GM18867 (cell line): Measurements from ENCODE around the gene SLC44A1.
A peak's percentile ranks its signal among the peaks of the same experiment; 100 is the strongest.

ENCODE experiments used
- ATAC-seq: cut with Tn5 transposase; IDR thresholded peaks from one replicate; pipeline ENCODE4 v1.9.1; 2021; ENCODE audit warnings: mild to moderate bottlenecking, moderate library complexity; ENCODE audit not compliant: unreplicated experiment

SLC44A1 gene

DNA sequence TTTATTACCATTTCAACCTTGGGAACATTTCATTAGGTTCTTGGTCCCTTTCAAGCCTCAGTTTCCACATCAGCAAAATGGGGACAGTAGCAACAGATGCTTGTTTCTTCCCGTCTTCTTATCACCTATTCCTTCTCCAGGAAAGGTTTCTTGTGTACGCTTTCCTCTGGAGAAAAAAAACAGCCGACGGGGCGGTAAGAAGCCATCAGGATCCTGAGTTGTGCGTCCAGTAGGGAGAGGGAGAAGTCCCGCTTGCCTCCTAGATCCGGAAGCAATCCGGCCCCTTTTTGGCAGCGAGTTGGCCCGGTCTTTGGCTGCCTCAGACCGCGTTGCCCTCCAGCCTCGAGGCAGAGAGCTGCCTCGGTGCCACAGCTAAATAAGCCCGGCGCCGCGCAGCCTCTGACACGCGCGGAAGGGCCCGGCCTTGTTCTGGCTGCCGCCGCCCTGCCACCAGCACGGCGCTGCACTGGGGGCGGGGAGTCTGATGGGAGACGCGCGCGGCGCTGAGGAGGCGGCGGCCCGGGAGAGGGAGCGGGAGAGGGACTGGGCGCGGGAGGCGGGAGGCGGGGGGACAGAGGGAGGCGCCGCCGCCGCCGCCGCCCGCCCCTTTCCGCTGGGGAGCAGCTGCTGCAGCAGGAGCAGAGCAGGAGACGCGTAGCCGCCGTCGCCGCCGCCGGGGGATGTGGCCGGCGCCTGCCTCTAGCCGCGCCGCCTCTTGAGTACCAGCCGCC, at the start of gene SLC44A1:
TSS of gene SLC44A1 (plus strand) at position 649 of the 731 bp plus-strand sequence. CDS start 218 bp downstream, outside the sequence.
- ATAC-seq = peak; percentile 88

DNA sequence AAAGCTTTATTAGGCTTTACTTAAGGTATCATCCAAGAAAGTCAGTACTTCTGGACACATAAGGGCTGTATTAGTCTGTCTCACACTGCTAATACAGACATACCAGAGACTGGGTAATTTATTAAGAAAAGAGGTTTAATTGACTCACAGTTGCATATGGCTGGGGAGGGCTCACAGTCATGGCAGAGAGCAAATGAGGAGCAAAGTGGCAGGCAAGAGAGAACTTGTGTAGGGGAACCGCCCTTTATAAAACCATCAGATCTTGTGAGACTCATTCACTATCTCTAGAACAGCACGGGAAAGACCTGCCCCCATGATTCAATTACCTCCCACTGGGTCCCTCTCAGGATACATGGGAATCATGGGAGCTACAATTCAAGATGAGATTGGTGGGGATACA, 49.2 kb upstream of the SLC44A1 start:
- ATAC-seq = no peak

DNA sequence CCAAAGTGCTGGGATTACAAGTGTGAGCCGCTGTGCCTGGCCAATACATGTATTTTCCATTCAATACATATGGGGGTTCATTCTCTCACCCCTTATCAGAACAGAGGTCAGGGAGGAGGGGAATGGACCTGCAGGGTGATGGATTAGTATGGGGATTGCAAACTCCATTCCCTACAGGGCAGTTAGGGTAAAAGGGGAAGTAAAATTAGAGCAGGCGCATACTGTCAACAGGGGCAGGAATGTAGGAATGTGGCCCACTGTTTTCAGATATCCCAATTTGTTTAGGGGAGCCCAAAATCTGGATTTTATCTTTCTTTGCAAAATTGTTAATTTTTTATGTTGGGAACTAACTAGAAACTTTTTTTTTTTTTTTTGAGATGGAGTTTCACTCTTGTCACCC, 46.4 kb upstream of the SLC44A1 start:
- ATAC-seq = no peak

DNA sequence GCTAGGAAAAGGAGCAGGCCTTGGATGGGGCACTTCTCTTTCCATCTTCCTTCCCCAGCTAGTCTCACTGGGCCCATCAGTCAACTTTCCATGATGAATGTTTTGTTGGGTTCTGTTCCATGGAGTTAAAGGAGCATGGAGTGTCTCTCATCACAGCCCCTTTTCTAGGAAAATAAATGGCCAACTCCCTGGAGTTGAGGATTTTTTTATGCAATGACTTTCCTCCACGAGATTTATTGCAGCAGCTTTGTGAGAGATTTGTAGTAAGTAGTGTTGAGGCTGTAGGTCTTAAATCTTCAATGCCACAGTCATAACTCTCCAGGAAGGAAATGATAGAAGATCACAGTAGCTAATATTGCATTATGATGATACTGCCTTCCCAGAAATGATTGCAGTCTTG, 45.6 kb upstream of the SLC44A1 start:
- ATAC-seq = no peak

DNA sequence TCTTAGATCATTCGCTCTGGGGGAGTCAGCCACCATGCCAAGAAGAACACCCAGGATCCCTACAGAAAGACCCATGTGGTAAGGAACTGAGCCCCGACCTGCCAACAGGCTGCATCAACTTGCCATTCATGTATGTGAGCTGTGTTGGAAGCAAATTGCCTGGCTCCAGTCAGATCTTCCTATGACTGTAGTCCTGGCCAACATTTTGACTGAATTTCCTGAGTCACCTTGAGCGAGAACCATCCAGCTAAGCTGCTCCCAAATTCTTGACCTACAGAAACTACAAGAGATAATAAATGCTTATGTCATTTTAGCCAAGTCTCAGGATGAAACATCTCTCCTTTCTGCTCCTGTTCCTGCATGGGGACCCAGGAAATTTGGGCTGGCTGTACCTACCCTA, 40.0 kb upstream of the SLC44A1 start:
- no peak for ATAC-seq

DNA sequence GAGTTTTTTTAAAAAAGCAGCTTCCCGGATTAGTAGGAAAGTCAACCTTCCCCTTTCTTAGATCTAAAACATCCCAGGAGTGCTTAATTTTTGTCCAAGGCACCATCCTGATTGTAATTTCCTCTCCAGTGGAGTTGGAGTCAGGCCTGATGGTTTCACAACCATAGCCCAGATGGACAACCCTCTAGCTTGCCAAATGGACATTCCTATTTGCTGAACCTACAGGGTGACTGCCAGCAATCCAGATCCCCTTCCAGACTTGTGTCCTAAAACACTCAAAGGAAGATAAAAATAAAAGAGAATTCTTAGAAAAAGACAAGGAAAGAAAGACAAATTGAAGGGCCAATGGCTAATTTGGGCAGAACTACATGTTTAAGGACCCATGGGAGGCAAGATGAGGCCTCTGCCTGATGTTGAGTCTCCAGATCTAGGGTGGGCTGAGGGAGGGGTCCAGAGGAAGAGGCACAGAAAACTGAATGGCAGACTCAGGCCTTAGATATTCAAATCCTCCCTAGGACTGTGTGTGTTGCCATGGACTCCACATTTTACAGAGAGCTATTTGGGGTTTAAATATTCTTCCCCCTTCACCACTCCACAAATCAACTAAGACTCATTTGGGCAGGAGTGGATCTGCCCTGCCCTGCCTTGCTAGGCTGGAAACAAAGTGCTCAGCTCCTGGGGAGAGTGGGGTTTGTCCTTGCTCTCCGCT, 38.5 kb upstream of the SLC44A1 start:
- ATAC-seq = no peak

DNA sequence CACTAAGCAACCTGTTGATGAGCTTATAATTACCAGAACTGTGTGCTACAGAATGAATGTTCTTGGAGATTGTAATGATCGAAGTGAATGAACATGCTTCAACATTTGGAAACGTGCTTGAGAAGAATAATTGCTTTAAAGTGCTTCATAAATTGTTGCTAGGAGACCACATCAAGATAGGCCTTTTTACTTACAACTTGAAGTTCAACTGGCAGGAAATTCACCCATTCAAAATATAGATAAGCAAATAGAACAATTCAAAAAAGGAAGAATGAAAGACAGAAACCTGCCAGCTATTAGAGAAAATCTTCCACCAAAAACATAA, 38.0 kb upstream of the SLC44A1 start:
- ATAC-seq = no peak

DNA sequence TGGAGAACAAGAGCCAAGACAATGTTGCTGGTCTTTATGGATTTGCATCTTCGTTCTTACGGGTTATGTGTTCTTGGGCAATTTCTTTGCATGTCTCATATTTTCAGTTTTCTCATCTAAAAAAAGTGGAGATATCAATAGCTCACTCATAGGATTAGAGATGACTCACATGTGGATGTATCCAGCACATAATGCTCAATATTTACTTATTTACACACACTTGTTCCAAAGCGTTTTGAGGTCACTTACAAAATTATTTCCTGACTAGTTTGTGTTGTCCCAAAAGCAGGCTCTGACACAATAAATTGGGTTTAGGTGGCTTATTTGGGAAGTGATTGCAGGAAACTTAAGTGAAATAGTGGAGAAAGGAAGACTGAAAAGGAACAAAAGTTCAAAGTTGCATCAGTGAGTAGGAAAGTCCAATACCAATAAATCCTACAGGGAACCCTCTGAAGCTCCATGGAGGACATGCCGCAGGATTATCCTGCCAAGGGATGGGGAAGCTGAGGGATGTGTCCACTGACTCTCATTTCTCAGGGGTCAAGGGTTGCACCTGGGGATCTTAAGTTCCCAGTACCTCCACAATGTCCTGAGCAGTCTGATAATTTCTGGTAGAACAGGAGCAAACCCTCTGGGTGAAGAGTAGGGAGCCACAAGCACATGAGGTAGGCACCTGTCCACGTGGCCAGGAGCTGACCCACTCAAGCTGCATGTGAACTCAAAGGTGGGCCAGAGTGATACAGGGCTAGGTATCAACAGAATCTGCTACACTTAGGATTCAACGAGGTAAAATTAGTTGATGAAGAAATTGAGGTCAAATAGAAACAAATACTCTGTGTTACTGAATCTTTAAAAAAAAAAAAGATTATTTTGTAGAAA, 37.4 kb upstream of the SLC44A1 start:
- no peak for ATAC-seq

DNA sequence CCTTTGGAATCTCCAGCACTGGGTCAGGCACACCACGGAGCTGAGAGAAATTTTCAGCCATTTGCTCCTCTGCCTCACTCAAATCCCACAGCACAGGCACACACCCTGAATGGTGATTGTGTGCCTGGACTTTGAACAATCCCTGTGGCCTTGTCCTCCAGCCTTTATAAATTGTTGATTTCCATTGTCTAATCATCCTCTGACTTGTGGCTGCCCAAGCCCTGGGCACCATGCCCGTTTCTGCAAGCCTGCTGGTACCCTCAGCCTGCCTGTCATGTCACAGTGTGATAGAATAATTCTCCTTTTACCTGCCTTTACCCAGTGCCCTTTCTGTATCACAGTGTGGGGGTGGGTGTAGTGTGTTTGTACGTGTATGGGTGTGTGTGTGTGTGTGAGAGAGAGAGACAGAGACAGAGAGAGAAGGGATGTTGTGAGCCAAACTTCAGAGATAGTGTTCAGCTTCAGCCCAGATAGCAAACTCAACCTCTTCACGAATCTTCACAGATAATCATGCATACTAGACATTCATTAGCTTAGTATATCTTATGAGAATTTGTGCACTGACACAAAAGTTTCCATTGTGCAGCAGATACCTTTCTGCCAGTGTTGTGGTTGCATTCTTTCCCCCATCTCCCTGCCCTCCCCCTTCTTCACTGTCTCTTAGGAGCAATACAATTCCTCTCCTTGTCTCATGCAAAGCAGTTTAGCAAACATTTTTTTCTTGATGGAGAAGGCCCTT, 27.8 kb upstream of the SLC44A1 start:
- ATAC-seq = no peak

DNA sequence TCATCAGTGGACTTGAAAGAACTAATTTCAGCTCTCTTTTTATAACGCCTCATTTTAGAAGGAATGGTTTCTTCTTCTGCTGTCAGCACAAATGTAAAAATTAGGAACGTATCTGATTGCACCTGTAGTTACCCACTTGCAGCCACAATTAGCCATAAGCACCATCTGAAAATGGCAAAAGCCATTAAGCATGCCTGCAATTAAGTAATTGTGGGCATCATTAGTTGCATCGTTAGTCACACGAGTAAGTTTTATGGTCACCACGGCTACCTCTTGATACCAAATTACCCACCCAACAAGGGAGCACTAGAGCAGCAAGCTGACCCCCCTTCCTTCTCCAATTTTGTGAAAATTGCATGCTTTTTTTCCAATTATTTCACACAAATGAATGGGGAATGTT, 25.8 kb upstream of the SLC44A1 start:
- no peak for ATAC-seq

DNA sequence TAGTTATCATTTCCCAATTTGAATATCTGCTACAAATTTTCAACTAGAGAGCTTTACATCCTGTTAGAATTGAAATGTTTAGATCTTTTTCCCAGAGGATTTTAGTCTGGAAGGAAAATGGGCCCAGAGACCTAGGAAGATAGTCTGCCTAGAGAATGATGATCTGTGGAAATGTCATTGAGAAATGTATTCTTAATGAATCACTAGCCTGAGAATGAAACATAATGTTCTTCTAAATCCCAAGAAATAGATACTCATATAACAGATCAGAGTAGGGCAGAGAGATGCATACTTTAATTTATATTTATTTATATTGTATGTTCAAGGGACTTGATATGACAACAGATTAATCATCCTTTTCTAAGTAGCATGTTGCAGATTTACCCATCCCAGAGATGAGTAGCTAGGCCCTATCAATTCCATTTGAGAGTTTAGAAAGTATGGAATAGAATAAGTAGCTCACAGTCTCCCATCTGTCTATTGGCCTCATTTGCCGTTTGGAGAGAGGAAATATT, 25.1 kb upstream of the SLC44A1 start:
- ATAC-seq = no peak

DNA sequence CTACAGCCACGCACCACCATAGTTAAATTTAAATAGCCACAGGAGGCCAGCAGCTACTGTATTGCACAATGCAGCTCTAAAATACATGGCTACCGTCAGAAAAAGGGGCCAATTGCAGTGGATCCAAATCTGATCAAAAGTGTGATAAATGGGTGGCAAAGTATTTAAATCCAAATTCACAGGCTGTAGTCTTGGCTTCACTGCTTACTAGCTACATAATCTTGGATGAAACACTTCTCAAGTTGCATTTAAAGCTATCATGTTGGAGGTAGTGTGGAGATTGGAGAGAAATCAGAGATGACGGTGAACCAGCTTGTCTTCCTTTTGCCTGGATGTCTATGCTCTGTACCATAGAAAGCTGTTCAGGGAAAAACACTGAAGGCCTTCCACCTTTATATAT, 24.0 kb upstream of the SLC44A1 start:
- no peak for ATAC-seq

DNA sequence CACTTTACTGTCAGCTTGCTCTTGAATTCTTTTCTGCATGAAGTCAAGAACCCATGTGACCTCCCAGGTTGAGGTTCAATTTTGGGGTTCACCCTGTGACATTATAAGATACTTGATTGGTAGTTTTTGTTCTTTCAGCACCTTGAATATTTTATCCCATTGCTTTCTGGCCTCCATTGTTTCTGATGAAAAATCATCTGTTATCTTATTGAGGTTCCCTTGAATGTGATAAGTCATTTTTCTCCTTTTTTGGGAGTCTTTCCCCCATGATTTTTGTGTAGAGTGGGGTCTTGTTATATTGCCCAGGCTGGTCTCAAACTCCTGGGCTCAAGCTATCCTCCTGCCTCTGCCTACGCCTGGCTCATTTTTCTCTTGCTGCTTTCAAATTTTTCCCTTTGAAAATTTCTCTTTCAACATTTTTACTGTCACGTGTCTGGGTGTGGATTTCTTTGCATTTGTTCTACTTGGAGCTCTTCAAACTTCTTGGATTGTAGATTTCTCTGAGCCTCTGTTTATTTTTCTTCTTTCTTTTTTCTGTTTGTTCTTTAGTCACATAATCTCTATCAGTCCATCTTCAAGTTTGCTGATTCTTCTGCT, 20.8 kb upstream of the SLC44A1 start:
- no peak for ATAC-seq

DNA sequence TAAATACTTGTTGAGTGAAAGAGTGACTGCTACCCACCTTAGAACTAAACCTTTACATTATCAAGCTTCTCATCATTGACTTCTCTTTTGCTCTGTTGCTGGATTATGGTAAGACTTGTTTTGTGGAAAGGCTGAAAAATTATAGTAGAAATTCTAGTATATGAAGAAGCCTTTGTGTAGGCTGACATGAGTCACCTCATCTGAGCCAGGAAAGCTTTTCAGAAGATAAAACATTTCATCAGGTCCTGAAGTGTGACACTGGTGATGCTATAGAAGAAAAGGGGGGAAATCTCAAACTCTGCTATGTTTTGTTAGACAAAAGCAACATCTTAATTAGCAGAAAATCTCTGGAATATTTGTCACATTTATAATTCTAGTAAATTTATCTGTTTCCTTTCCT, 18.4 kb upstream of the SLC44A1 start:
- ATAC-seq = no peak

DNA sequence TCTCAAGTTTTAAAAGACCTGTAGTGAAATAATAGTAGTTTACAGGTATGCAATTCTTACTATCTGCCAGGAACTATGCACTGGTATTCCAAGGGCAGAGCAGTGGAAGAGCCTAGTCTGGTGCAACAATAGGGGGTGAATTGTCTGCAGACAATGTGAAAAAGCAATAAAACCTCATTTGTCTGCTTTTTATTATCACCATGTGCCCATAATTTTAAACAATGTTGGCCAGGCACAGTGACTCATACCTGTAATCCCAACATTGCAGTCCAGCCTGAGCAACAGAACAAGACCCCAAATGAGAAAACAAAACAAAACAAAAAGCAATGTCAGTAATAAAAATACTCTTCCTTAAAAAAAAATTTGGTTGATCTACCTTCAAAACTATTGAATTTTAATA, 12.2 kb upstream of the SLC44A1 start:
- ATAC-seq = no peak

DNA sequence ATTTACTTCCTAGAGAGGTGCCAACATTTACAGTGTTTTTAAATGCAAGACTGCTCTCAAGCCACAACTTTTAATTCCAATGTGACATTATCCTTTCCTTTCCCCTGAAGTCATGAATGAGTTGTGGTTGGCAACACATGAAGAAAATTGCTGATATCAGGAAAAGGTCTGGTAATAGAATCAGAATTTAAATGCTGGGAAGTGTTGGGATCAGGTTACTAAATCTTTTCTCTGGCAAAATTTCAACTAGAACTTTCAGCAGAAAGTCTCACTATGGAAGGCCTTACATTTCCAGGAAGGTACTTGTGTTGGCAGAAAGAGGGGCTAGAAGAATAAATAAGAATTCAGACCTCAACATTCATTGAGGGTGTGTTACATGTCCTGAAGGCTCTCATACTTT, 10.6 kb upstream of the SLC44A1 start:
- no peak for ATAC-seq

DNA sequence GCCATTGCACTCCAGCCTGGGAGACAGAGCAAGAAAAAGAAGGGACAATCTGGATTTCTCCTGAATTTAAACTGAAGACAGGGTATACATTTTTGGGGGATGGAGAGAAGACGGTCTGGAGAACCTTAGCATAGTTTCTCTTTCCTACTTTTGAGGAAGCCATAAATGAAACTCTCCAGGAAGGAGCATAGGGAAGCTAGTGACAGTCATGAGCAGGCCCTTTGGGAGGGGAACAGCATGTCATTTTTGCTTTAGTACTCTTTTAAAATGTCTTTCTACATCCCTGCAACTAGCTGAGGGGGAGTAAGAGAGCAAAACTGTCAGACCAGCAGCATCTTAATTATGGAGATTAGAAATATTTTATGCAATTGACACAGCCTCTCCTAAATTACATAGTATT, 8.2 kb upstream of the SLC44A1 start:
- ATAC-seq = no peak

DNA sequence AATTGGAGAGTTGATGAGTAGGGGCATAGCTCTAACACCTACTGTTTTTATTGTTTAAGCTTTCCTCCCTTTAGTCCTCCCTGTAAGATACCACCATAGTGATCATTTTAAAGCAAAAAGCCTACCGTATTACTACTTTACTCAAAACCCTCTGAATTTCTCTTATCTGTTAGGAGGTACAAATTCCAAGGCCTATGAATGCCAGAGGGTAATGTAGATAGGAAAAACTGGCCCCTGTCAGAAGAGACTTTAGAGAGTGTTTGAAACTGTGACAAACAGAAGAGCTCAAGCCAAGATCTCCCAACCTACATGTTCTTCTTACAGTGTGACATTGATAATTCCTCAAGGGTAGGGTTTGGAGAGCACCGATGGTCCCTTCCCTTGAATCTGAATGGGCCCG, 7.2 kb upstream of the SLC44A1 start:
- no peak for ATAC-seq

DNA sequence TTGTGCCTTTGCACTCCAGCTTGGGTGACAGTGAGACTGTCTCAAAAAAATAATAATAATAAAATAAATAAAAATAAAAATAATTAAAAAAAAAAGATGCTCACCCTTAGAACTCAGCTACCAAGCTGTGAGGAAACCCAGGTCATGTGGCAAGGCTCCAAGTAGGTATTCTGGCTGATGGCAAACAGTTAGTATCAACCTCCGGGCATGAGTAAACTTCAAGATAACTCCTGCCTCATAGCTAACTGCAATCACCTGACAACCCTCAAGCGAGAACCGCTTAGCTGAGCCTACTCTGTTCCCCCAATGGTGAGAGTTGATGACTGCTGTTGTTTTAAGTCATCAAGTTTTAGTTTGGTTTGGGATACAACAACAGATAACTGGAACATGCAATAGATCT, 6.1 kb upstream of the SLC44A1 start:
- no peak for ATAC-seq

DNA sequence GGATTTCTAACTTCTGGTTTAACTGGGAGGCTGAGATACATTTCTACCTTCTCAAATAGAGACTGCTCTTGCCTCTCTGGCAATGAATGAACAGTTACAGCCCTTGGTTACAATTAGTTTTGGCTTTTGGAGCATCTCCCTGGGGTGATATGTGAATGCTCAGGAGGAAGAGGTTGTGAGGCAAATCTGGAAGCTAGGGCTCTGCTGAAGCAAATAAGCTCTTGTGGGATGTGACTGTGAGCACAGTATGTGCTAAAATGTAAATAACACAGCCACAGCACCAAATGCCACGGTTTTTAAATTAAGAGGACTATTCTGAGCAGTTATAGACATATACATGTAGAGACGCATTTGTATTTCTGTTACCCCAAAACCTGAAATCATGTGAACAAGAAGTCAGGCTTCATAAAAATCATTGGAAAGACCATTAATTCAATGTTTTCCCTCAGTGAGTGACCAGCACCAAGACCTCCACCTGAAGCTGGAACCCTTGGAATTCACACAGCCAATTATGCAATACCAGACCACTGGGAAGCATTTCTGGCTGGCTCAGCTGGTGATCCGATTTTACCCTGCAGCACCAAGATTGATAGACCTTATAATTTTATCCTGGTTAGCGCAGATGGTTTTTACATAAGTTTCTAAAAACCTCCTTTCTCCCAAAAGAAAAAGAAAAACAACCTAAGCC, 3.0 kb upstream of the SLC44A1 start:
- ATAC-seq = no peak
